RWPE2 (cell line): Measurements from ENCODE around the gene ANKUB1.

Source experiments
- ATAC-seq: fragments of 200-7000 bp; cut with Tn5 transposase; 3 replicates; pipeline ENCODE4 v1.9.1; 2021; ENCODE audit warnings: low read depth
- DNase-seq: peaks from one replicate; pipeline ENCODE4 v3.0.0-alpha.2; 2020; ENCODE audit warnings: low spot score
- H3K27ac ChIP-seq: fragments of 450-650 bp; 2 replicates; pipeline ENCODE4 v1.5.1; 2017; ENCODE audit warnings: mild to moderate bottlenecking; ENCODE audit not compliant: poor library complexity, severe bottlenecking
- H3K27me3 ChIP-seq: fragments of 250-450 bp; sonication (Bioruptor Pico); 2 replicates; pipeline ENCODE4 v1.5.1; 2021; ENCODE audit warnings: mild to moderate bottlenecking, moderate library complexity; ENCODE audit not compliant: insufficient read depth, poor library complexity, severe bottlenecking
- H3K36me3 ChIP-seq: fragments of 250-450 bp; sonication (Bioruptor Pico); 2 replicates; pipeline ENCODE4 v1.5.1; 2020; ENCODE audit warnings: low read depth, mild to moderate bottlenecking, moderate library complexity
- H3K4me1 ChIP-seq: fragments of 250-450 bp; sonication (Bioruptor Pico); 2 replicates; pipeline ENCODE4 v1.5.1; 2021; ENCODE audit warnings: mild to moderate bottlenecking, moderate library complexity; ENCODE audit not compliant: insufficient read depth, poor library complexity, severe bottlenecking
- H3K4me3 ChIP-seq: fragments of 250-450 bp; sonication (Bioruptor Pico); 2 replicates; pipeline ENCODE4 v1.5.1; 2021; ENCODE audit warnings: mild to moderate bottlenecking, moderate library complexity; ENCODE audit not compliant: severe bottlenecking
- H3K9me3 ChIP-seq: fragments of 250-450 bp; sonication (Bioruptor Pico); 2 replicates; pipeline ENCODE4 v1.5.1; 2021; ENCODE audit warnings: mild to moderate bottlenecking, moderate library complexity; ENCODE audit not compliant: severe bottlenecking
- CTCF ChIP-seq: fragments of 450-650 bp; IDR thresholded peaks from one replicate; pipeline ENCODE4 v1.5.1; 2017; ENCODE audit warnings: mild to moderate bottlenecking, moderate library complexity; ENCODE audit not compliant: poor library complexity, severe bottlenecking

The ANKUB1 gene

GRCh38 chr3:149815728-149816127, 23.4 kb upstream of the ANKUB1 start:
- DNase-seq (no peak), ATAC-seq (no peak)
- no peak for TF ChIP-seq CTCF
- Histone ChIP-seq H3K27me3 (no peaks in the 10 kb centered on the region), H3K4me3 (no peak overlapping the region), H3K36me3 (no peaks in the 10 kb centered on the region), H3K4me1 (peaks cover 59% of the 10 kb centered on the region), H3K9me3 (no peaks in the 10 kb centered on the region), H3K27ac (peak overlapping the region; percentile 91)

DNA sequence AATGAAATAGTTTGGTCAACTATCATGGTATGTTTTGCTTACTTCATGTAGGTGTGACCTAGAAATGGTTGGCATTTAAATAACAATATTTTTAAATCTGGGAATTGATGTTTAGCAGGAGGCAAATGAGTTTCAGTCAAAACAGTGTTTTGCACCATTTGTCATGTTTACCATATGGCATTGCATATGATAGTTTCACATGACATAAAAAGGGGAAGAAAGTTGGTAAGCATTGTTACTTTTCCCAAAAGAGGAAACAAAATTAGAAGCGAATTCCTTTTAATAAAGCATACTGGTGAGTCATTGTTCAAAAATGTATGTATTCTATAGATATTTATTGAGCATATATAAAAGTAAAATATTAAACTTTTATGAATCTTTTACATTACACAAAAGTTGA, 23.0 kb upstream of the ANKUB1 start:
- no peak overlapping the region for H3K4me3 ChIP-seq
- no peaks in the 10 kb centered on the region for H3K36me3 ChIP-seq
- H3K27me3 ChIP-seq = no peaks in the 10 kb centered on the region
- no peak for ATAC-seq
- TF ChIP-seq CTCF = no peak
- peak overlapping the region; percentile 91 for H3K27ac ChIP-seq
- H3K9me3 ChIP-seq = no peaks in the 10 kb centered on the region
- H3K4me1 ChIP-seq = peaks cover 55% of the 10 kb centered on the region
- DNase-seq = no peak

DNA sequence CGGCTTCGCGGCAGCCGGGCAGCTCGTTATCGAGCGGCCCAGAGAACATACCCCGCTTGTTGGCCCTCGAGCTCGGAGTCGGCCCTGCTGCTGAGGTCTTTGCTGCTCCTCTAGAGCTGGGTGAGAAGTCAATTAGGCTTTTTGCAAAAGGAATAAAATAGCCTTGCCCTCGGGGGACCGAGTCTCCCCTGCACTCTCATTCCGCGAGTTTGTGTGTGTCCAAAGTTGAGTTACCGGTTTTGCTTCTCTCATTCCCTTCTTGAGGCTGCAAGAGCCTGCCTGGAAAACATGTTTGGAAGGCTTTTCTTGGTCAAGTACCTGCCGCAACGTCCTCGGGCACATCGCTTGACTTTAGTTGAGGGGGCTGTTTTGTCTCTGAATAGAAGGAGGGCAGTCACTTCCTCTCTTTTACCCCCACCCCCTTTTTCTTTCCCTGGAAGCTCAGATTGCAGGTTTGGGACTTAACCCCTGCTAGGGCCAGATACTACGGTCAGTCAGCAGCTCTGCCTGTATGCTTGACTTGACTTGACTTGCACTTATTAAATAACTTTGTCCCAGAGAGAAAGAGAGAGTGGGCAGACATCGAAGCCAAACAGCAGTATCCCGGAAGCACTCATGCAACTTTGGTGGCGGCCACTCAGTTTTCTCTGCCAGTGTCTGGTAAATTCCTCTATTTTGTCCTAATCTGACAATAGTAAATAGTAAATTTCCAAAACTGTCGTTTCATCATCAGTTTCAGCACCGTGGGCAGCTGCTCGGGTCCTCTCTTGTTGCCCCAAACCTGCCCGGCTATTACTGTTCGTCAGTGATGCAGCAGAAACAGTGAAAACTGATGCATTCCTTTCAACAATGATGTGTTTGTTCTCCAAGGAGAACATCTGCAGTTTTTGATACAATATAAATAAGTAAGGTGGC, 21.3 kb upstream of the ANKUB1 start:
- peaks cover 47% of the 10 kb centered on the region for H3K4me1 ChIP-seq

GRCh38 chr3:149812606-149813366, 20.4 kb upstream of the ANKUB1 start, which contains the start of gene RNF13:
Gene RNF13, plus strand, starts transcription at chr3:149813215. Its CDS starts 32,812 bp downstream, at chr3:149846027.
- TF ChIP-seq CTCF = no peak
- H3K4me1 ChIP-seq = peaks cover 50% of the 10 kb centered on the region

More for the DNA sequence above, 21.3 kb upstream of the ANKUB1 start:
- Histone ChIP-seq H3K36me3 (no peaks in the 10 kb centered on the region), H3K4me3 (peak overlapping the region; percentile 86), H3K27ac (peak overlapping the region; percentile 91), H3K9me3 (no peaks in the 10 kb centered on the region), H3K27me3 (no peaks in the 10 kb centered on the region)
- no peak for TF ChIP-seq CTCF
- DNase-seq = peak; percentile 27
- peak; percentile 15 for ATAC-seq

More at GRCh38 chr3:149812606-149813366, 20.4 kb upstream of the ANKUB1 start, which contains the start of gene RNF13:
- Histone ChIP-seq H3K36me3 (no peaks in the 10 kb centered on the region), H3K4me3 (peak within 1 kb of the TSS; percentile 86), H3K9me3 (no peaks in the 10 kb centered on the region), H3K27me3 (no peaks in the 10 kb centered on the region), H3K27ac (peak within 1 kb of the TSS; percentile 91)
- DNase-seq = peak; percentile 91
- peak; percentile 86 for ATAC-seq
